HG03064 (cell line): ENCODE results near the gene KRTAP10-6.
"Not testable (repeated sequence)": the region's sequence is repeated elsewhere in the genome, so short reads cannot be mapped to it uniquely, and the experiment has no call there.

ENCODE experiments used
- ATAC-seq: cut with Tn5 transposase; IDR thresholded peaks from one replicate; pipeline ENCODE4 v1.9.1; 2021; ENCODE audit warnings: low read depth; ENCODE audit not compliant: unreplicated experiment

KRTAP10-6 gene

DNA sequence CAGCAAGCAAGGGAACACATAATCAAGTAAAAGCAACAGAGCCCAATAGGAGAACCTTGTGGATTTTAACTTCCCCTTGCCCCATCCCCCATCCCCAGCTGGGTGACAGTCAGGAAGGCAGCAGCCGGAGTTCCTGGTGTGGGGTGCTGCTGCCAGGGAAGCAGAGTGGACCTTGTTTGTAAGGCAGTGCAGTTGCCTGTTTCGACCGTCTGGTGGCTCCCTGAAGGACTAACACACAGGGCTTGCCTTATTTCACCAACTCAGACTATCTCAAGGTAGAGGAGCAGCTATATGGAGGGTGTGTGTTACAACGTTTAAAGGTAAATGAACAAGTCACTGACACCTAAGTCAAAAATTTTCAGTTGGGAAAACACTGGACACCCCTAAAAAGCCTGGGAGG is 26.2 kb upstream of the KRTAP10-6 start:
- no peak for ATAC-seq

GRCh38 chr21:44617071-44617501 is 24.8 kb upstream of the KRTAP10-6 start:
- no peak for ATAC-seq

DNA sequence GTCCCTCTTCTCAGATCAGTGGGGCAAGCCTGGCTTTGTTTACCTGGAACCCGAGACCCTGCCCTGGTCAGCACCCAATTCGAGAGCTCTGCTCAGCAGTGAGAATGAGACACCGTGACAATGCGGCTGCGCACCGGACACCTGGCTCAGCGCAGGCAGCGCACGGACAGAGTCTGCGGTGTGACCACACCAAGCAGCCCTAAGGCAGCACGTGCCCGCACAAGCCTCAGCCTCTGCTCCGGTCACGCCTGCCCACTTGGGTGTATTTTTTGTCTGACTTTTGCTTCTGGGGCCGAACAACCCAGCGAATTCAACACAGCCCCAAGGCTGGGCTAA is 24.3 kb upstream of the KRTAP10-6 start:
- no peak for ATAC-seq

- no peak for ATAC-seq
These were observed 23.7 kb upstream of the KRTAP10-6 start for GRCh38 chr21:44615911-44616590.

GRCh38 chr21:44615466-44615865 is 23.2 kb upstream of the KRTAP10-6 start:
- ATAC-seq, result no peak

GRCh38 chr21:44614961-44615391 is 22.7 kb upstream of the KRTAP10-6 start:
- no peak for ATAC-seq

DNA sequence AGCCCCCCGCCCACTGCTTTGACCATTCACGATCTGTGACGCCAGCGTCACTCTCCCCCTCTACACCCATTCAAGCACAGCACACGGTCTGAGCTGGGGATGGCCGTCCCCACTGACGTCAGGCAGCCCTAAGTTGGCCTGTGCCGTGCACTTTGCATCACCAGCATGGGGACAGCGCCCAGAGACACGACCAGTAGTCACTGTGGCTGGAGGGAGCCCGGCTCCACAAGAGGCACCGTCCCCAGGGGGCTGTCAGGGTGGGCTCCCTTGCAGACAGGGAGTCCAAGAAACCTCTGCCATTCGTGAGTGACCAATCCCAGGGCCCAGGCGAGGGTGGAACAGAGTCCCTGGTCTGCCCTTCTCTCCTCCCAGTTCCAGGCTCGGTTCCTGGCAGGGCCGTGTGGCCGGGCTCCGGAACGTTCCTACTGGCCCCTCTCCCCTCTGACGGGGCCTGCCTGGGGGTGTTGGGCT is 21.9 kb upstream of the KRTAP10-6 start:
- ATAC-seq, result no peak

GRCh38 chr21:44613386-44614155 is 21.3 kb upstream of the KRTAP10-6 start:
- no peak for ATAC-seq

DNA sequence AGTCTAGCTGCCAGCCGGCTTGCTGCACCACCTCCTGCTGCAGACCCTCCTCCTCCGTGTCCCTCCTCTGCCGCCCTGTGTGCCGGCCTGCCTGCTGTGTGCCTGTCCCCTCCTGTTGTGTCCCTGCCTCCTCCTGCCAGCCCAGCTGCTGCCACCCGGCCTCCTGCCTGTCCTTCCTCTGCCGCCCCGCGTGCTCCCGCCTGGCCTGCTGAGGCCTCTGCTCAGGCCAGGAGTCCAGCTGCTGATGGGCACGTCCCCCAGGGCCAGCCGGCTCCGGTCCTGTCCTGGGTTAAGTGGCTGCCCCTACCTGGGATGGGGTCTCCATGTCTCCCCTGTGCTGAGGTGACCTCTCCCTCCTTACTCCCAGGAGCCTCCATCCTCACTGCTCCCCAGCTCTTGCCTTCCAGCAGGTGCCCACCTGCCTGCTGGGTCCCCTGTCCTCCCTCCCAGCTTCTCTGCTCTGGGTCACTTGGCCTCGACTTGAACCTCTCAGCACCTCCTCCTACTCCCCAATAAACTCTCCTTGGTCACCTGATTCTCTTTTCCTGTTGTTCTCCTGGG is 20.4 kb upstream of the KRTAP10-6 start:
- ATAC-seq, result no peak

DNA sequence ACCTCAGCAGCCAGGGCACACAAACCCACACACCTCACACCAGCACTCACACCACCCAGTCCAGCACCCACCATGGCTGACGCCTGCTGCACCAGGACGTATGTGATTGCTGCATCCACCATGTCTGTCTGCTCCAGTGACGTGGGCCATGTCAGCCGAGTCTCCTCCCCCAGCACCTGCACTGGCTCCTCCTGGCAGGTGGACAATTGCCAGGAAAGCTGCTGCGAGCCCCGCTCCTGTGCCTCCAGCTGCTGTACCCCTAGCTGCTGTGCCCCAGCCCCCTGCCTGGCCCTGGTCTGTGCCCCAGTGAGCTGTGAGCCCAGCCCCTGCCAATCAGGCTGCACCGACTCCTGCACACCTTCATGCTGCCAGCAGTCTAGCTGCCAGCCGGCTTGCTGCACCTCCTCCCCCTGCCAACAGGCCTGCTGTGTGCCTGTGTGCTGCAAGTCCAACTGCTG is 19.8 kb upstream of the KRTAP10-6 start, which contains the start of gene KRTAP10-8:
Gene KRTAP10-8 (plus strand): TSS at position 51 of the 458 bp plus-strand sequence. CDS start 22 bp downstream, at position 73.
- ATAC-seq, result no peak

DNA sequence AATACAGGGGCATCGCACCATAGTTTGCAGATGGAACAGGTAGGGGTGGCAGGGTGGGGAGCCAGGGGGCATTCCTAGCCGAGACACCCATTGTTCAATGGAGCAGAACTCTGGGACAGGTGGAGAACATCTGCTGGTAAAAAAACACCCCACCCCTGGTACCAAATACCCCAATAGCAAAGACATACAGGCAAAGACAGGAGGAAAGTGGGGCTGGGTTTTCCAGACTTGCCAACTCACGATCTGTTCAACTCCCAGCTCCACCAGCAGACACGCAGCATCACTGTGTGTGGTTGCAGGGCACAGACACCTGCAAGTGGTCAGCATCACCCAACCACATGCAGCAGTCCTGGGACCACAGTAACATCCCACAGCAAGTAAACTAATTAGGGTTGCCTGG is 19.2 kb upstream of the KRTAP10-6 start:
- no peak for ATAC-seq

DNA sequence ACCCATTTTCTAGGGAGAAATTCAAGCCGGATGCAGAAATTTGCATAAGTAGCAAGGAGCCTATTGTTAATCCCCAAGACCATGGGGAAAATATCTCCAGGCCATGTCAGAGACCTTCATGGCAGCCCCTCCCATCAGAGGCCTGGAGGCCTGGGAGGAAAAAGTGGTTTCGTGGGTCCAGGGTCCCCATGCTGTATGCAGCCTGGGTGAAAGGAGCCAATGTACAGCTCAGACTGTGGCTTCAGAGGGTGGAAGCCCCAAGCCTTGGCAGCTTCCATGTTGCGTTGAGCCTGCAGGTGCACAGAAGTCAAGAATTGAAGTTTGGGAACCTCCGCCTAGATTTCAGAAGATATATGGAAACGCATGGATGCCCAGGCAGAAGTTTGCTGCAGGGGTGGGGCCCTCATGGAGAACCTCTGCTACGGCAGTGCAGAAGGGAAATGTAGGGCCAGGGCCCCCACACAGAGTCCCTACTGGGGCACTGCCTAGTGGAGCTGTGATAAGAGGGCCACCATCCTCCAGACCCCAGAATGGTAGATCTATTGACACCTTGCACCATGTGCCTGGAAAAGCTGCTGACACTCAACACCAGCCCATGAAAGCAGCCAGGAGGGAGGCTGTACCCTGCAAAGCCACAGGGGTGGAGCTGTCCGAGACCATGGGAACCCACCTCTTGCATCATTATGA is 18.0 kb upstream of the KRTAP10-6 start:
- ATAC-seq, result not testable (repeated sequence)

DNA sequence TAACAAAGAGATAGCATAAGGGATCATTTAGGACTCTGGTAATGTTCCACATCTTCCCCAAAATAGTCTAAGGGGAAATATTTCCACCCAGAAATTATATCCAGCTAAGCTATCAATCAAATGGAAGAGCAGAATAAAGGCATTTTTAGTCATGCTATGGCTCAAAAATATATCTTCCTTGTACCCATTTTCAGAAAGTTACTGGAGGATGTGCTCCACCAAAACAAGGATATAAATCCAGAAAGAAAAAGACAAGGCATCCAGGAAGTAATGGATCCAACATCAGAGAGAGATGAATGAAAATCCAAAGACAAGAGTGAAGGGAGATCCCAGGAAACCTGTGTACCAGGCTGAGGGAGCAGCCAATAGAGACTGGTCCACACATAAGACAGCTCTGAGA is 16.9 kb upstream of the KRTAP10-6 start:
- ATAC-seq, result no peak

DNA sequence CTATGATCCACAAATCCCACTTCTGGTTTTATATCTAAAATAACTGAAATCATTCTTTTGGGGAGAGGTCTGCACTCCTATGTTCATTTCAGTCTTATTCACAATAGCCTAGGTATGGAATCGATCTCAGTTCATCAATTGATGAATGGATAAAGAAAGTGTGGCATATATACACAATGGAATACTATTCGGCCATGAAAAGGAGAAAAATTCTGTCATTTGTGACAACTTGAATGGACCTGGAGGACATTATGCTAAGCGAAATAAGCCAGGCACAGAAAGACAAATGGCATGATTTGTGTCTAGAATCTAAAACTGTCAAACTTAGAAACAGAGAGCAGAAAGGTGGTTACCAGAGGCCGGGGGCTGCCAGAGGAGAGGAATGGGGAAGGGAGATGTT is 14.2 kb upstream of the KRTAP10-6 start:
- ATAC-seq, result no peak

DNA sequence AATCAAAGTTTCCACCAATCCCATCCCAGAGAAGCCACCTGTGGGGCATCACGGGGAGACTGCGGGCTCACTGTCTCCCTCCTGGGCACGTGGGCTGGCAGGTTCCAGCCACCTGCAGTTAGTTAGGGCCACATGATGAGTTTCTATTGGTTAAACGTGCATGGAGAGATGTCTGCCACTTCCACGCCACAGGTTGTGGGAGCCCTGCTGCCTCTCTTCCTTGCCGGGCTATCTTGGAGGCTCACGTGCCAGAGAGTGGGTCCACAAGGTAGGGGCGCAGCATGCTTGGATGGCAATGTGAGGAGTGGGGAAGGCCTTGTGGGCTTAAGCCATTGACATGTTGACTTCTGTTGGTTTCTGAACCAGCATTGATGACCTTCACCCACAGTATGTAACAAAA is 11.6 kb upstream of the KRTAP10-6 start:
- no peak for ATAC-seq

DNA sequence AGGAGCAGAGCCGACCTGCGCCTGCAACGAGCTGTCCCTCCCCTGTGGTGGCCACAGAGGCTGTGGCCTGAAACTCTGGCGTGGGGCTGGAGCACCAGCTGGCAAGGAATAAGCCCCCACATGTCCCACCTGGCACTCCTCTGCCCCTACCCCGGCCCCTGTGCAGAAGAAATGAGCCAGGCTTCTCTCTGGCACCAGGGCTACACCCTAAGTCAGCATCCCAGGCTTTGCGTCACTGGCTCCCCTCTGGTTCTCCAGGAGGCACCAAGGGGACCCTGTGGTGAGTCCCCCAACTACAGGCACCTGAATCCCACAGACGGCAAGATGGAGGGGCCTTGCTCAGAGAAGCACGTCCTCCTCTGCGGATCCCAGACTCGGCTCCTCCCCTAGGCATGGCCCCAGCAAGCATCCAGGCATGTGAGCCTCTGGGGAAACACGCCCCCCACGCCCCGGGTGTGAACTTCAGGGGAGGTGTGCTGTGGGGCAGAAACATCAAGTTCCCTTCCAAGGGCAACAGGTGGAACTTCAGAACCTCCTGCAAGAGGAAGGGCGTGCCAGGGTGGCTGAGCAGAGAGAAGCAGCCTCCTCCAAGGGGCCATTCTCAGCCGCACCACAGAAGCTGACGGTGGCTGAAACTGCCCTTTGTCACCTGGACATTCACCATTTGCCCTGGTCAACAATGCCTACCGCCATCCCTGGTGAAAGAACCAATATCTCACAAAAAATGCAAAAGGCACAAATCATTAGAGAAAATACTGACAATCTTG is 11.0 kb upstream of the KRTAP10-6 start:
- ATAC-seq, result no peak

DNA sequence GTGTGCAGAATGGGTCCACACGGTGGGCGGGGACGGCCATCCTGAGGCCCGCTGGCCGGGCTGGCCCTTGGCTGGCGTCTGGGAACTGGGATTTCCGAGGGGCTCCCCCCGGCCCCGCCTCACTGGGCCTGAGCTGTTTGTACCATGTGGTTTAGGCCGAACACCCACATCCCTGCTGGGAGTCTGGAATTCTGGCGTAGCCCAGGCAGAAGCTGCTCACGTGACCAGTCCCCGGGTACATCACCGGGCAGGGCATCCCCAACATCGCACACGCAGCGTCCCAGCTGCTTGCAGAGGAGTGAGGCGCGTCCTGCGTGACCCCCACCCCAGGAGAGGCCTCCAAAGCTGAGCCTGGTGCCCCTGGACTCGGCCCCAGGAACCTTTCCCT is 10.2 kb upstream of the KRTAP10-6 start:
- no peak for ATAC-seq

DNA sequence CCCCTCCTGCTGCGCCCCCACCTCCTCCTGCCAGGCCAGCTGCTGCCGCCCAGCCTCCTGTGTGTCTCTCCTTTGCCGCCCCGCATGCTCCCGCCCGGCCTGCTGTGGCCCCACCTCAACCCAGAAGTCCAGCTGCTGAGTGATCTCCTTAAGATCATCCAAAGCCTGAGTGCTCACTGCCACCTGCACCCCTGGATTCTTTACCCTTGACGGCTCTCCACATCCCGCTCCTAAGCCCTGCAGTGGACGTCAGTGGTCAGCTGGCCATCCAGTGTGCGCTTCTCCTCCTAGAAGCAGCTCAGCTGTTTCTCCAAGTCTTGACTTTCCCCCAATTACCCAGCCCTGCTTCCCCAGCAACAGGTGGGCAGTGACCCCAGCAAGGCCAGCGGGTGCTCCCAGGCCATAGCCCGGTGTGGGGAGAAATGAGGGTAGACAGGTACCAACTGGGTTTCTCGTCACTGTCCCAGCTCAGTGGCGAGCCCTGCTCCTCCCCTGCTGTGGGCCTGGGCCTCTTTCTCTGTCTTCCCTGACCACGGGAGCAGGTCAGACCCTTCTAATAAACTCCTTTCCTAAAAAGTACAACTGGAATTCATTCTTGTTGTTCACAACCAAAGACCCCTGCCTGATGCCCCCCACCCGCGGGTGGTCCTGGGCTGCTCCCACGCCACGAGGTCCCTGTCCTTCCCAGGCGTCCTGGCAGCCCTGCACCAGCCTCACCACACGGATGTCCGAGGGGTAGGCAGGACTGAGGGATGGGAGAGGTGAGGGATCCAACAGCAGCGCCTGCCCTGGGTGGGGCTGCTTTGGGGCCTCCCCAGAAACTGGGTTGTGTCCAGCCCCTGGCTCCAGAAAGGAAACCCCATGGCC is 9.5 kb upstream of the KRTAP10-6 start:
- ATAC-seq, result no peak

- not testable (repeated sequence) for ATAC-seq
These were observed 8.8 kb upstream of the KRTAP10-6 start for GRCh38 chr21:44601091-44601490.
